GM20000 (cell line): ENCODE data around the gene ARMC12.

Experiments used
- DNase-seq: peaks from one replicate; pipeline ENCODE4 v3.0.0; 2012; ENCODE audit warnings: low spot score
- TF ChIP-seq, protein P1 (sequence below): IDR thresholded peaks from 2 replicates; pipeline ENCODE4 v1.5.1; 2012; ENCODE audit warnings: mild to moderate bottlenecking, control low read depth; ENCODE audit errors: extremely low read depth, missing control alignments

The ARMC12 gene

GRCh38 chr6:35698858-35699257, 38.0 kb upstream of the ARMC12 start:
- TF ChIP-seq, protein P1, sequence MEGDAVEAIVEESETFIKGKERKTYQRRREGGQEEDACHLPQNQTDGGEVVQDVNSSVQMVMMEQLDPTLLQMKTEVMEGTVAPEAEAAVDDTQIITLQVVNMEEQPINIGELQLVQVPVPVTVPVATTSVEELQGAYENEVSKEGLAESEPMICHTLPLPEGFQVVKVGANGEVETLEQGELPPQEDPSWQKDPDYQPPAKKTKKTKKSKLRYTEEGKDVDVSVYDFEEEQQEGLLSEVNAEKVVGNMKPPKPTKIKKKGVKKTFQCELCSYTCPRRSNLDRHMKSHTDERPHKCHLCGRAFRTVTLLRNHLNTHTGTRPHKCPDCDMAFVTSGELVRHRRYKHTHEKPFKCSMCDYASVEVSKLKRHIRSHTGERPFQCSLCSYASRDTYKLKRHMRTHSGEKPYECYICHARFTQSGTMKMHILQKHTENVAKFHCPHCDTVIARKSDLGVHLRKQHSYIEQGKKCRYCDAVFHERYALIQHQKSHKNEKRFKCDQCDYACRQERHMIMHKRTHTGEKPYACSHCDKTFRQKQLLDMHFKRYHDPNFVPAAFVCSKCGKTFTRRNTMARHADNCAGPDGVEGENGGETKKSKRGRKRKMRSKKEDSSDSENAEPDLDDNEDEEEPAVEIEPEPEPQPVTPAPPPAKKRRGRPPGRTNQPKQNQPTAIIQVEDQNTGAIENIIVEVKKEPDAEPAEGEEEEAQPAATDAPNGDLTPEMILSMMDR = no peak
- DNase-seq = no peak

DNA sequence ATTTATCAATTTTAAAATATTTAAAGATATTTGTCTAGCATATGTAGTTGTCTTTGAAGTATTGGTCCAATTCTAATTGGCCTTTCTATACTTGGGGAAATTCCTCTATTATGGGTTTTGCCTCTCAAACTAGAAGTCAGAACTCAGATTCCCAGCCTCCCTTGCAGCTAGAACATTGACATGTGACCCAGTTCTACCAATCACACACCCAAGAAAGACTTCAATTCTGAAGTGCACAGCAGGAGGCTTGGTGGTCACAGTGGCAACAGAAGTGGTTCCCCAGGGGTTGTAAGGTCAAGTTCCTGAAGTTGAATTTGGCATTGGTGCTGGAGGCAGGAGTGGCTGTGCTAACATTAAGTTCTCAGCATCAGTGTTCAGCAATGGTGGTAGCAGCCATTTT, 33.3 kb upstream of the ARMC12 start:
- TF ChIP-seq, protein P1 = no peak
- no peak for DNase-seq

DNA sequence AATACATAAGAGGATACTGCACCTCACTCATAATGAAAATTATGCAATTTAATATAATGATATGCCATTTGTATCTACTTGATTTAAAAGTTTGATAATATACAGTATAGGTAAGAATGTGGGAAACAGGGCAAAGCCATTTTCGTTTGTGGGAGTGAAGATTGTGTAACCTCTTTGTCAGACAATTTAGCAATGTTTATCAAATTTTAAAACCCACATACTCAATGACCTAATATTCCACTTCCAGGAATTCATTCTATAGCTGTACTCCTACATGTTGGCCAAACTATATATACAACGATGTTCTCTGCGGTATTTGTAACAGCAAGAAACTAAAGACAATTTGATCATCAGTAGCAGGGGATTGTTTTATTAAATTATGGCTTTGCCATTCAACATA, 30.4 kb upstream of the ARMC12 start:
- no peak for DNase-seq
- TF ChIP-seq, protein P1 = no peak

GRCh38 chr6:35707714-35708407, 29.0 kb upstream of the ARMC12 start:
- no peak for DNase-seq

DNA sequence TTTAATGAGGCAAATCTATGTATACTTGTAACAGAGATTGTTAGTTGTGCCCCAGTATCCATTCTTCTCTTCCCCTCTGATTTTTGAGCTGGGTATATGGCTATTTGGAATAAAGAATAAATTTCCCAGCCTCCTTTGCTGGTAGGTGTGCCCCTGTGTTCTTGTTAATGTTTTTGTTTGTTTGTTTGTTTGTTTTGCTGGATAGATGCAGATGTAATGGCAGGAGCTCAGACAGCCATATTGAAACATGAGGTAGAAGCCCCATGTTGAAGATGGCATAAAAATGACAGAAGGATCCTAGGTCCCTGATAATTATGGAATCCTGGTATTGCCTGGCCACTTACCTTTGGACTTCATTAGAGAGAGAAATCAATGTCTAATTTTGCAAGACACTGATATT, 28.2 kb upstream of the ARMC12 start:
- TF ChIP-seq, protein P1 = no peak
- no peak for DNase-seq

More at GRCh38 chr6:35707714-35708407, 29.0 kb upstream of the ARMC12 start:
- TF ChIP-seq, protein P1 = no peak

DNA sequence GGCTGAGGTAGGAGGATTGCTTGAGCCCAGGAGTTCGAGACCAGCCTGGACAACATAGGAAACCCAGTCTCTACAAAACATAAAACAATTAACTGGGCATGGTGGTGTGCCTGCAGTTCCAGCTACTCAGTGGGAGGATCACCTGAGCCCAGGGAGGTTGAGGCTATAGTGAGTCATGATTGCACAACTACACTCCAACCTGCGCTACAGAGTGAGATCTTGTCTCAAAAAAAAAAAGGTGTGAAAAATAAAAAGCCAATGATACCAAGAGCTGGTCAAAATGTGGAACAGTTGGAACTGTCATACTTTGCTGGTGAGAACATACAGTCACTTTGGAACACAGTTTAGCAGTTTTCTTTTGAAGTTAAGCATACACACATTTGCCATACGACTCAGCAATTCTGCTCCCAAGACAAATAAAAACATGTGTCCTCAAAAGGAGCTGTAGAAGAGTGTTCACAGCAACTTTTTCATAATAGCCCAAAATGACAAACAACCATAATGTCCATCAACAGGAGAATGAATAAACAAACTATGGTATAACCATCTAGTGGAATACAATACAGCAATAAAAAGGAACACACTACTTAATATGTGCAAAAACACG, 26.5 kb upstream of the ARMC12 start:
- TF ChIP-seq, protein P1 = no peak

GRCh38 chr6:35711731-35712130, 25.1 kb upstream of the ARMC12 start:
- TF ChIP-seq, protein P1 = no peak
- no peak for DNase-seq

More for the DNA sequence above, 26.5 kb upstream of the ARMC12 start:
- DNase-seq = no peak
